NOMO-1 treated with dmso at 0.1 percent for 144 hours (cell line): ENCODE measurements around the gene IQSEC3.
"Not testable (repeated sequence)": the region's sequence is repeated elsewhere in the genome, so short reads cannot be mapped to it uniquely, and the experiment has no call there.

Experiments used
- DNase-seq: peaks from one replicate; lab custom pipeline; 2025; ENCODE audit not compliant: unreplicated experiment; lab: John Stamatoyannopoulos, UW

Gene IQSEC3

GRCh38 chr12:212715-213526 is 146.4 kb downstream of the IQSEC3 start:
- no peak for DNase-seq

DNA sequence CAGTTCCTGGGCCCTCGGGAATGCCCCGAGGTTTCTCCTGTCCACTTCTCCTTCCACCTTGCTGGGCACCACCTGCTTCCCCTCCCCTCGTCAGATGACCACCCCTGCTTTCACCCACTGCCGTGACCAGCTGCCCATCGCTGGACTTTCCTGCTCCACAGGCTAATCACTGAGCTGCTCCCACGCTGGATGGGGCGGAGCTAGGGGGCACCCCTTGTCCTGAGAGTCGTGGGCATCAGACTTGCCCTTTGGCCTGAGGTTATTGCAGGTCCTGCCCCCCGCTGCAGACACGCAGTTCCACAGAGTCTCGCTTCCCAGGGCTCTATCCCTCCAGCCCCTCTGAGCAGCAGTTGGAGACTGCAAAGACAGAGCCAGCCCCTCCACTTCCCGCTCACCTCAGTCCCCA is 147.0 kb downstream of the IQSEC3 start:
- no peak for DNase-seq

- no peak for DNase-seq
These were observed 147.6 kb downstream of the IQSEC3 start, which contains the start of gene SLC6A12 for GRCh38 chr12:214003-214741. SLC6A12 (minus strand) TSS chr12:214157; CDS start chr12:209986, 4,171 bp downstream.

- no peak for DNase-seq
These were observed 148.5 kb downstream of the IQSEC3 start for GRCh38 chr12:215116-215515.

DNA sequence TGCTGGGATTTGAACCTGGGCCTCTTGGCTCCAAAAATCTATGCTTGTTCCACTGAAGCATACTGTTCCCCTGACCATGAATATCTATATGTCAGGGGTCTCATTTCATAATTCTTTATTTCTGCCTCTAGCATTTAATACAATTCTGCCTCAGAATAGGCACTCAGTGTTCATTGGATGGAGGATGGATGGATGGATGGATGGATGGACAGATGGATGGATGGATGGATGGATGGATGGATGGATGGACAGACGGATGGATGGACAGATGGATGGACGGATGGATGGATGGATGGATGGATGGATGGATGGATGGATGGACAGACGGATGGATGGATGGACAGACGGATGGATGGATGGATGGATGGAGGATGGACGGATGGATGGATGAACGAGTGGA is 150.5 kb downstream of the IQSEC3 start:
- not testable (repeated sequence) for DNase-seq

DNA sequence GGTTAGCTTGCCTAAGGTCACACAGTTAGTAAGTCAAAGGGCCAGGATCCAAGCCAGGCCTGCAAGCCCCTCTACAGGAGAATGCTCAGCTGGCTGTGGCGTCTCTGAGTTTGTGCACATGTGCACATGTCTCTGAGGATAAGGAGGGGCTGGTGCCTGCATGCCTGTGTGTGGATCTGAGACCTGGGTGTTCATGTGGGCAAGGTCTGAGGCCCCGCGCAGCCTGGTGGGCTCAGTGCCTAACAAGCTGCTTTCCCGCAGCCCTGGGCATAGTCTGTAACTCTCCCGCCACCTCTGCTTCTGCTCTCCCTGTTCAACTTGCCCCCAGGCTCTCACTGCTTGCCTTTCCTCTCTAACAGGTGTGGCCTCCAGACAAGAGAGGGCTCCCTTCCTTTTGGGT is 151.7 kb downstream of the IQSEC3 start:
- DNase-seq: no peak

- DNase-seq: no peak
These were observed 152.4 kb downstream of the IQSEC3 start for GRCh38 chr12:218728-219590.

GRCh38 chr12:219891-220352 is 153.4 kb downstream of the IQSEC3 start:
- peak; percentile 59 for DNase-seq

DNA sequence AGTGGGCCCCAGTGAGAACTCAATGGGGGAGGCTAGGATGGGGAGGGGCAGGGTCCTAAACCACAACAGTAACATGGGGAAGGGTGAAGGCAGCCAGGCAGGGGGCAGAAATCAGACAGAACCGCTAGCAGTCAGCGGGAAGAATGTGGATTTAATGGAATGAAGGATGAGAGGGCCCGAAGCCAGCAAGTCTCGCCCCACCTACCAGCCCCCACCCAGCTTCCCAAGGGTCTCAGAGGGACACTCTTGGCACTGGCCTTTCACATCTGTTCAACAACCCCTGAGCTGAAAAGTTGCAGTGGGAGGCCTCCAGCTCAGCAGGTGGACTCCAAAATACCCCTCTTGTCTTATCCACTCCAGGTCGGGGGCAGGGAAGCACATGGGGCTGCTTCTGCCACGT is 153.9 kb downstream of the IQSEC3 start:
- no peak for DNase-seq

GRCh38 chr12:220946-221550 is 154.5 kb downstream of the IQSEC3 start:
- no peak for DNase-seq

GRCh38 chr12:221736-222135 is 155.2 kb downstream of the IQSEC3 start:
- no peak for DNase-seq

DNA sequence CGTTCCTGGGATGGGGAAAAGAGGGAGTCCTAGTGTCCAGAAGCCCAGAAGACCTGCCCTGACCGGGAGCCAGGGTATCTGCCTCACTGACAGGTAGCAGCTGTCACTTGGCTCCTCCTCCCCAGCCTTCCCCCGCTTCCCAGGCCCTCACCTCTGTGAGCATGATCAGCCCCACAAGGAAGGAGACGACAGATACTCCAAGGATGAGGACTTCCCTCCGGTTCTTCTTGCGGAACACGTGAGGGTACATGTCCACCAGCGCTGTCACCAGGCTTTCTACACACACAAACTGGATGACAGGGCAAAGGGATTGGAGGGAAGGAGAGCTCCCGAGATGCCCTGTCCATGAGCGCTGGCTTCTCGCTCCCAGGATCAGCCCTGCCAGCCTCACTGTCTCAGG is 157.3 kb downstream of the IQSEC3 start:
- DNase-seq: no peak

- no peak for DNase-seq
These were observed 157.8 kb downstream of the IQSEC3 start for GRCh38 chr12:224330-224729.

DNA sequence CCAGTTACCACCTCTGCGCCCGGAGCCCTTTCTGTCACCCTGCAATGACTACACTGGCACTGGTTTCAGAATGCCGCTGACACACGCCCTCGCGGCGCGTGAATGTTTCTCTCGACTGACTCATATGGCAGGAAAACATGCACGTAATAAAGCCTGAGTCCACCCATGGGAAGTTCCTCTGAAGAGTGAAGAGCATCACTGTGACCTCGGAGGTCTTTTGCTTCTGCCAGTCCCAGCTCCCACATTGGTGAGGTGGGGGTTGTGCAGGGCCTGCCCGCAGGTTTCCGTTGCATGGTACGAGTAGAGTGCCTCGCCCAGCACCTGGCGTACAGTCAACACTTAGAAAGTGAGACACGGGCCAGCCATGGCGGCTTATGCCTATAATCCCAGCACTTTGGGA is 158.4 kb downstream of the IQSEC3 start:
- no peak for DNase-seq

GRCh38 chr12:226401-226800 is 159.8 kb downstream of the IQSEC3 start:
- DNase-seq: no peak

- DNase-seq: no peak
These were observed 160.8 kb downstream of the IQSEC3 start for GRCh38 chr12:227286-227915.
